WTC11 (cell line): ENCODE measurements around the gene PRKCB. TPM values are rescaled to one million over a fixed set of nuclear protein-coding genes. Genes with fewer than 3 reads are reported as not detected.

Experiments
- ATAC-seq: fragments of 200-7000 bp; cut with Tn5 transposase; 2 replicates; pipeline ENCODE4 v1.10.0; 2021; ENCODE audit warnings: mild to moderate bottlenecking, moderate library complexity
- CTCF ChIA-PET: fragments of 300-600 bp; sonication (Branson Sonifier 250); formaldehyde crosslinking; loops from one replicate; lab custom pipeline; 2021; ENCODE audit warnings: antibody characterized with exemption; lab: Charles Lee
- POLR2A ChIA-PET: fragments of 350-600 bp; sonication (Branson Sonifier 250); formaldehyde crosslinking; loops from one replicate; lab custom pipeline; 2021; ENCODE audit warnings: antibody characterized with exemption; lab: Charles Lee
- DNase-seq: peaks from one replicate; pipeline ENCODE4 v3.0.0; 2021; ENCODE audit warnings: low spot score
- H3K27ac Mint-ChIP-seq: 2 replicates; pipeline ENCODE4 v1.8.0; 2021; ENCODE audit warnings: mixed read lengths
- H3K27me3 Mint-ChIP-seq: 2 replicates; pipeline ENCODE4 v1.8.0; 2021; ENCODE audit warnings: low read depth, mild to moderate bottlenecking, moderate library complexity, mixed read lengths
- H3K36me3 Mint-ChIP-seq: 2 replicates; pipeline ENCODE4 v1.8.0; 2021; ENCODE audit warnings: mixed read lengths
- H3K4me1 Mint-ChIP-seq: 2 replicates; pipeline ENCODE4 v1.8.0; 2022; ENCODE audit warnings: mixed read lengths
- H3K4me3 Mint-ChIP-seq: 2 replicates; pipeline ENCODE4 v1.8.0; 2021; ENCODE audit warnings: mild to moderate bottlenecking, moderate library complexity, mixed read lengths
- H3K9me3 Mint-ChIP-seq: 2 replicates; pipeline ENCODE4 v1.8.0; 2021; ENCODE audit warnings: mixed read lengths
- CREM ChIP-seq: sonication (generic); formaldehyde crosslinking; IDR thresholded peaks from 2 replicates; pipeline ENCODE4 v1.8.1; 2022; ENCODE audit warnings: mild to moderate bottlenecking, missing genetic modification reagents, moderate library complexity
- ELF4 ChIP-seq: sonication (generic); formaldehyde crosslinking; IDR thresholded peaks from 2 replicates; pipeline ENCODE4 v1.8.1; 2022; ENCODE audit warnings: low read depth, mild to moderate bottlenecking, moderate library complexity, missing genetic modification reagents
- EMX1 ChIP-seq: fragments of 250-450 bp; sonication (Bioruptor Pico); IDR thresholded peaks from 2 replicates; pipeline ENCODE4 v1.8.0; 2021; ENCODE audit warnings: mild to moderate bottlenecking
- FOXP1 ChIP-seq: sonication (generic); formaldehyde crosslinking; IDR thresholded peaks from 2 replicates; pipeline ENCODE4 v1.8.0; 2022; ENCODE audit warnings: missing genetic modification reagents, mild to moderate bottlenecking, moderate library complexity, borderline replicate concordance
- GABPB1 ChIP-seq: sonication (generic); formaldehyde crosslinking; IDR thresholded peaks from 2 replicates; pipeline ENCODE4 v1.8.1; 2023; ENCODE audit warnings: mild to moderate bottlenecking, missing genetic modification reagents
- MXD4 ChIP-seq: fragments of 250-450 bp; sonication (Bioruptor Pico); IDR thresholded peaks from 2 replicates; pipeline ENCODE4 v1.8.0; 2021; ENCODE audit warnings: mild to moderate bottlenecking, moderate library complexity, borderline replicate concordance
- NFYB ChIP-seq: sonication (generic); formaldehyde crosslinking; conservative IDR thresholded peaks from 2 replicates; pipeline ENCODE4 v1.8.0; 2022; ENCODE audit warnings: low read depth, missing genetic modification reagents
- NR2C2 ChIP-seq: sonication (generic); formaldehyde crosslinking; IDR thresholded peaks from 2 replicates; pipeline ENCODE4 v1.8.0; 2022; ENCODE audit warnings: mild to moderate bottlenecking, missing genetic modification reagents
- RELA ChIP-seq: sonication (generic); formaldehyde crosslinking; IDR thresholded peaks from 2 replicates; pipeline ENCODE4 v1.8.1; 2022; ENCODE audit warnings: missing genetic modification reagents, mild to moderate bottlenecking, borderline replicate concordance
- RORB ChIP-seq: fragments of 250-450 bp; sonication (Bioruptor Pico); IDR thresholded peaks from 2 replicates; pipeline ENCODE4 v1.9.0; 2021; ENCODE audit warnings: mild to moderate bottlenecking
- SMAD3 ChIP-seq: sonication (generic); formaldehyde crosslinking; IDR thresholded peaks from 2 replicates; pipeline ENCODE4 v1.8.0; 2022; ENCODE audit warnings: missing genetic modification reagents, mild to moderate bottlenecking, borderline replicate concordance
- SOX15 ChIP-seq: fragments of 250-450 bp; sonication (Bioruptor Pico); IDR thresholded peaks from 2 replicates; pipeline ENCODE4 v1.9.0; 2021; ENCODE audit warnings: mild to moderate bottlenecking
- ZBTB21 ChIP-seq: sonication (generic); formaldehyde crosslinking; IDR thresholded peaks from 2 replicates; pipeline ENCODE4 v1.8.1; 2023; ENCODE audit warnings: mild to moderate bottlenecking, missing genetic modification reagents, borderline replicate concordance
- ZNF317 ChIP-seq: sonication (generic); formaldehyde crosslinking; IDR thresholded peaks from 2 replicates; pipeline ENCODE4 v1.8.1; 2023; ENCODE audit warnings: low read depth, mild to moderate bottlenecking, moderate library complexity, missing genetic modification reagents, borderline replicate concordance
- ZNF423 ChIP-seq: fragments of 250-450 bp; sonication (Bioruptor Pico); IDR thresholded peaks from 2 replicates; pipeline ENCODE4 v2.1.2; 2022; ENCODE audit warnings: mild to moderate bottlenecking, moderate library complexity
- total RNA-seq: library from RNA; stranded (reverse); gene quantifications from 3 replicates; pipeline ENCODE4 v1.2.3, GENCODE V29; 2021
- TF ChIP-seq, protein P1 (sequence below): sonication (generic); formaldehyde crosslinking; IDR thresholded peaks from 2 replicates; pipeline ENCODE4 v1.8.1; 2023; ENCODE audit warnings: mild to moderate bottlenecking, missing genetic modification reagents, moderate library complexity
- TF ChIP-seq, protein P2 (sequence below): fragments of 250-450 bp; sonication (Bioruptor Pico); IDR thresholded peaks from 2 replicates; pipeline ENCODE4 v1.8.0; 2021; ENCODE audit warnings: mild to moderate bottlenecking
- TF ChIP-seq, protein P3 (sequence below): sonication (generic); formaldehyde crosslinking; IDR thresholded peaks from 2 replicates; pipeline ENCODE4 v1.8.0; 2022; ENCODE audit warnings: mild to moderate bottlenecking, missing genetic modification reagents
- TF ChIP-seq, protein P4 (sequence below): sonication (generic); formaldehyde crosslinking; IDR thresholded peaks from 2 replicates; pipeline ENCODE4 v1.8.0; 2022; ENCODE audit warnings: missing genetic modification reagents
- TF ChIP-seq, protein P5 (sequence below): sonication (generic); formaldehyde crosslinking; IDR thresholded peaks from 2 replicates; pipeline ENCODE4 v1.8.1; 2022; ENCODE audit warnings: missing genetic modification reagents, borderline replicate concordance
- TF ChIP-seq, protein P6 (sequence below): sonication (generic); formaldehyde crosslinking; IDR thresholded peaks from 2 replicates; pipeline ENCODE4 v1.8.1; 2022; ENCODE audit warnings: low read depth, missing genetic modification reagents, borderline replicate concordance

The PRKCB gene
- total RNA-seq, 1 experiment from 2014 or later = 6.9 TPM

DNA sequence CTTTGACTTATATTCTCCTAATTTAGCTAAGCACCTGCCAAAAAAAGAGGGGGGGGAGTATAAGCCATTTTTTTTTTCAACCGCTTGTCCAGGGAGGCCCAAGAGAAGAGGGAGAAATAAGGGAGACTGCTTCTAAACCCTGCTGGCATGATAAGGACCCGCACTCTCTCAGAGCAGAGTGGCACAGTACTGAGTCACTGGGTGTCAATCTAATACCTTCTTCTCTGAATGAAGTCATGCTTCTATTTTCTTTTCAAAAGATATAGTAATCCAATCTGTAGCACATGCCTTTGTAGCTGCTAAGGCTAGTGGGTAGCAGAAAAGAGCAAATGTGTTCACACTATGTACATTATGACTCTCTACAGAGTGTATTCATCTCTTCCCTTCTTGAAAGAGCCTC, 385.4 kb downstream of the PRKCB start (continued):
- TF ChIP-seq, protein P1, sequence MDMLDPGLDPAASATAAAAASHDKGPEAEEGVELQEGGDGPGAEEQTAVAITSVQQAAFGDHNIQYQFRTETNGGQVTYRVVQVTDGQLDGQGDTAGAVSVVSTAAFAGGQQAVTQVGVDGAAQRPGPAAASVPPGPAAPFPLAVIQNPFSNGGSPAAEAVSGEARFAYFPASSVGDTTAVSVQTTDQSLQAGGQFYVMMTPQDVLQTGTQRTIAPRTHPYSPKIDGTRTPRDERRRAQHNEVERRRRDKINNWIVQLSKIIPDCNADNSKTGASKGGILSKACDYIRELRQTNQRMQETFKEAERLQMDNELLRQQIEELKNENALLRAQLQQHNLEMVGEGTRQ (CRISPR knock-in tag) = no peak

DNA sequence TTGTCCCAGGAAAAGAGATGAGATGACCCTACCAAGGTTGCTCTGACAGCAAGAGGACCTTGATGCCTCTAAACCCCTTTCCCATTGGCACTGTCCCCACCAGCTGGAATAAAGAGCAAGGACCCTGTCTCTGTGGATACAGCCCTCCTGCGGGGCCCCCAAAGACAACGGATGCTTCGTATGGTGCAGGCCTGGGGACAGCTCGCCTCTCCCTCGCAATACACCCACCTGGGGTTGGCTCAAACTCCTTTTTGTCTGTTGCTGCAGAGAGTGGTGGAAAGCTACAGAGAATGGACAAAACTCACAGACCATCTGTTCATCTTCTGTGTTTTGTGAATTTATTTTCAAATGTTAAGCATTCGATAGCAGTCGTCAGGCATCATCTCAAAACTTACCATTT, 392.7 kb downstream of the PRKCB start:
- H3K9me3 Mint-ChIP-seq = peaks cover 3% of the 10 kb centered on the region; the same call in 1 of the 2 replicates
- no peak for ATAC-seq
- TF ChIP-seq FOXP1 = no peak
- no peak for TF ChIP-seq SMAD3 (CRISPR knock-in tag)
- TF ChIP-seq NFYB (CRISPR knock-in tag) = no peak
- no peak for TF ChIP-seq SOX15 (CRISPR knock-in tag)
- no peak for TF ChIP-seq ZNF317
- TF ChIP-seq ZBTB21 (CRISPR knock-in tag) = no peak
- TF ChIP-seq RORB (CRISPR knock-in tag) = no peak
- no peak for TF ChIP-seq RELA (CRISPR knock-in tag)
- TF ChIP-seq GABPB1 (CRISPR knock-in tag) = no peak
- no peak overlapping the region for H3K27ac Mint-ChIP-seq
- CTCF ChIA-PET = interaction anchor here (1.1 to 1.5 kb wide), 2 partner anchors 157 to 276 kb away, joined by 3 read pairs; no protein-coding TSS in a partner anchor
- H3K27me3 Mint-ChIP-seq = no peaks in the 10 kb centered on the region
- no peaks in the 10 kb centered on the region for H3K4me1 Mint-ChIP-seq
- POLR2A ChIA-PET = no interaction called here
- no peak overlapping the region for H3K4me3 Mint-ChIP-seq
- no peaks in the 10 kb centered on the region for H3K36me3 Mint-ChIP-seq
- DNase-seq = no peak

DNA sequence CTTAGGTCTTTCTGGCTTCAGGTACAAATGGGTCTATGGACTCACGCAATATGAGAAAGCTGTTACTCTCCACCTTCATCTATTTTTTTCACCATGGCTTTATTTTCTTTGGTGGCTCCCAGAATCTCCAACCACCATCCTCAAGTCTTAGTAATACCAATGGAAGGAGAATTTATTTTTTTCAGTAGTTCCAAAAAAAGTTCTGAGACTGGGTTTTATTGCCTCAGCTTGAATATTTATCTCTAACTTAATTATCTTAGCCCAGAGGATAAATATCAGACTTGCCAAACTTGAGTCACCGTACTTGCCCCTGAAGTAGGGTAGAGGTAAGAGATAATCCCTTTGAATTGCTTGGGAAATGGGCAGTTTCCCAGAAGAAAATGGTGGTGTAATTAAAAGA, 397.2 kb downstream of the PRKCB start:
- Mint-ChIP-seq H3K27me3 (no peaks in the 10 kb centered on the region), H3K9me3 (peaks cover 8% of the 10 kb centered on the region), H3K36me3 (0 out of 2 replicates have a peak, but pooled peaks cover 1% of the 10 kb centered on the region), H3K27ac (no peak overlapping the region), H3K4me3 (no peak overlapping the region), H3K4me1 (no peaks in the 10 kb centered on the region)
- ATAC-seq (no peak), DNase-seq (no peak)
- CTCF ChIA-PET = interaction anchor here (1.0 to 1.4 kb wide), 2 partner anchors 20 to 162 kb away, joined by 3 to 4 read pairs; no protein-coding TSS in a partner anchor
- POLR2A ChIA-PET = no interaction called here
- TF ChIP-seq, protein P2, sequence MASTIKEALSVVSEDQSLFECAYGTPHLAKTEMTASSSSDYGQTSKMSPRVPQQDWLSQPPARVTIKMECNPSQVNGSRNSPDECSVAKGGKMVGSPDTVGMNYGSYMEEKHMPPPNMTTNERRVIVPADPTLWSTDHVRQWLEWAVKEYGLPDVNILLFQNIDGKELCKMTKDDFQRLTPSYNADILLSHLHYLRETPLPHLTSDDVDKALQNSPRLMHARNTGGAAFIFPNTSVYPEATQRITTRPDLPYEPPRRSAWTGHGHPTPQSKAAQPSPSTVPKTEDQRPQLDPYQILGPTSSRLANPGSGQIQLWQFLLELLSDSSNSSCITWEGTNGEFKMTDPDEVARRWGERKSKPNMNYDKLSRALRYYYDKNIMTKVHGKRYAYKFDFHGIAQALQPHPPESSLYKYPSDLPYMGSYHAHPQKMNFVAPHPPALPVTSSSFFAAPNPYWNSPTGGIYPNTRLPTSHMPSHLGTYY (CRISPR knock-in tag) = no peak
- TF ChIP-seq, protein P3, sequence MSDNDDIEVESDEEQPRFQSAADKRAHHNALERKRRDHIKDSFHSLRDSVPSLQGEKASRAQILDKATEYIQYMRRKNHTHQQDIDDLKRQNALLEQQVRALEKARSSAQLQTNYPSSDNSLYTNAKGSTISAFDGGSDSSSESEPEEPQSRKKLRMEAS (CRISPR knock-in tag) = no peak
- TF ChIP-seq ZNF423 (no peak), EMX1 (no peak), MXD4 (no peak), CREM (CRISPR knock-in tag) (no peak), ELF4 (CRISPR knock-in tag) (no peak), NR2C2 (CRISPR knock-in tag) (no peak)
- TF ChIP-seq, protein P4, sequence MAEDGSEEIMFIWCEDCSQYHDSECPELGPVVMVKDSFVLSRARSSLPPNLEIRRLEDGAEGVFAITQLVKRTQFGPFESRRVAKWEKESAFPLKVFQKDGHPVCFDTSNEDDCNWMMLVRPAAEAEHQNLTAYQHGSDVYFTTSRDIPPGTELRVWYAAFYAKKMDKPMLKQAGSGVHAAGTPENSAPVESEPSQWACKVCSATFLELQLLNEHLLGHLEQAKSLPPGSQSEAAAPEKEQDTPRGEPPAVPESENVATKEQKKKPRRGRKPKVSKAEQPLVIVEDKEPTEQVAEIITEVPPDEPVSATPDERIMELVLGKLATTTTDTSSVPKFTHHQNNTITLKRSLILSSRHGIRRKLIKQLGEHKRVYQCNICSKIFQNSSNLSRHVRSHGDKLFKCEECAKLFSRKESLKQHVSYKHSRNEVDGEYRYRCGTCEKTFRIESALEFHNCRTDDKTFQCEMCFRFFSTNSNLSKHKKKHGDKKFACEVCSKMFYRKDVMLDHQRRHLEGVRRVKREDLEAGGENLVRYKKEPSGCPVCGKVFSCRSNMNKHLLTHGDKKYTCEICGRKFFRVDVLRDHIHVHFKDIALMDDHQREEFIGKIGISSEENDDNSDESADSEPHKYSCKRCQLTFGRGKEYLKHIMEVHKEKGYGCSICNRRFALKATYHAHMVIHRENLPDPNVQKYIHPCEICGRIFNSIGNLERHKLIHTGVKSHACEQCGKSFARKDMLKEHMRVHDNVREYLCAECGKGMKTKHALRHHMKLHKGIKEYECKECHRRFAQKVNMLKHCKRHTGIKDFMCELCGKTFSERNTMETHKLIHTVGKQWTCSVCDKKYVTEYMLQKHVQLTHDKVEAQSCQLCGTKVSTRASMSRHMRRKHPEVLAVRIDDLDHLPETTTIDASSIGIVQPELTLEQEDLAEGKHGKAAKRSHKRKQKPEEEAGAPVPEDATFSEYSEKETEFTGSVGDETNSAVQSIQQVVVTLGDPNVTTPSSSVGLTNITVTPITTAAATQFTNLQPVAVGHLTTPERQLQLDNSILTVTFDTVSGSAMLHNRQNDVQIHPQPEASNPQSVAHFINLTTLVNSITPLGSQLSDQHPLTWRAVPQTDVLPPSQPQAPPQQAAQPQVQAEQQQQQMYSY (CRISPR knock-in tag) = no peak
- TF ChIP-seq, protein P5, sequence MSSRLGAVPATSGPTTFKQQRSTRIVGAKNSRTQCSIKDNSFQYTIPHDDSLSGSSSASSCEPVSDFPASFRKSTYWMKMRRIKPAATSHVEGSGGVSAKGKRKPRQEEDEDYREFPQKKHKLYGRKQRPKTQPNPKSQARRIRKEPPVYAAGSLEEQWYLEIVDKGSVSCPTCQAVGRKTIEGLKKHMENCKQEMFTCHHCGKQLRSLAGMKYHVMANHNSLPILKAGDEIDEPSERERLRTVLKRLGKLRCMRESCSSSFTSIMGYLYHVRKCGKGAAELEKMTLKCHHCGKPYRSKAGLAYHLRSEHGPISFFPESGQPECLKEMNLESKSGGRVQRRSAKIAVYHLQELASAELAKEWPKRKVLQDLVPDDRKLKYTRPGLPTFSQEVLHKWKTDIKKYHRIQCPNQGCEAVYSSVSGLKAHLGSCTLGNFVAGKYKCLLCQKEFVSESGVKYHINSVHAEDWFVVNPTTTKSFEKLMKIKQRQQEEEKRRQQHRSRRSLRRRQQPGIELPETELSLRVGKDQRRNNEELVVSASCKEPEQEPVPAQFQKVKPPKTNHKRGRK (CRISPR knock-in tag) = no peak
- TF ChIP-seq, protein P6, sequence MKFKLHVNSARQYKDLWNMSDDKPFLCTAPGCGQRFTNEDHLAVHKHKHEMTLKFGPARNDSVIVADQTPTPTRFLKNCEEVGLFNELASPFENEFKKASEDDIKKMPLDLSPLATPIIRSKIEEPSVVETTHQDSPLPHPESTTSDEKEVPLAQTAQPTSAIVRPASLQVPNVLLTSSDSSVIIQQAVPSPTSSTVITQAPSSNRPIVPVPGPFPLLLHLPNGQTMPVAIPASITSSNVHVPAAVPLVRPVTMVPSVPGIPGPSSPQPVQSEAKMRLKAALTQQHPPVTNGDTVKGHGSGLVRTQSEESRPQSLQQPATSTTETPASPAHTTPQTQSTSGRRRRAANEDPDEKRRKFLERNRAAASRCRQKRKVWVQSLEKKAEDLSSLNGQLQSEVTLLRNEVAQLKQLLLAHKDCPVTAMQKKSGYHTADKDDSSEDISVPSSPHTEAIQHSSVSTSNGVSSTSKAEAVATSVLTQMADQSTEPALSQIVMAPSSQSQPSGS = no peak
